Activated naive CD8-positive, alpha-beta T cell treated with anti-CD3 and anti-CD28 coated beads, Interleukin-2, amount 50 U/mL, for 16 hours (primary cell): Measurements from ENCODE around the gene PIK3IP1.
A peak's percentile ranks its signal among the peaks of the same experiment; 100 is the strongest.
"Not testable (repeated sequence)": the region's sequence is repeated elsewhere in the genome, so short reads cannot be mapped to it uniquely, and the experiment has no call there.

Source experiments
- DNase-seq: peaks from one replicate; pipeline ENCODE4 v3.0.0-alpha.2; 2020; ENCODE audit warnings: low read depth, low spot score

The PIK3IP1 gene

GRCh38 chr22:31250740-31251600, 41.3 kb downstream of the PIK3IP1 start:
- no peak for DNase-seq

- no peak for DNase-seq
Observed at GRCh38 chr22:31248965-31249958, 43.0 kb downstream of the PIK3IP1 start.

GRCh38 chr22:31248138-31248745, 44.0 kb downstream of the PIK3IP1 start:
- peak; percentile 48 for DNase-seq

DNA sequence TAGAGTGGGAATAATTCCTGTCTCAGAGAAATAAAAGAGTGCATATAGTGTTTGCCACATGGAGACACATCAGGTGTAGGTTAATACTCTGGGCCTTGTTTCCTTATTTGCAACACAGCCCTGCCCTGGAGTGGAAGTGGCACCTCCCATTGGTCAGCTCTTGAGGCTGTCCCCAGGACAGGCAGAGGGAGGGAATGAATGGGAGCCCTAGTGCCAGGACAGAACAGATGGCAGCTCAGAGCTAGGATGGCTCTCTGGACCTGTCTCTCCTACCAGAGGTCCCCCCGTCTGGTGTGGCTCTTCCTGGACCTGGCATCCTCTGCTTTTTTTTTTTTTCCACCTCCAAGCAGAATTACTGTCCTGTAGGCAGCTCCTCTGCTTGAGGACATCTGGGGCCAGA, 44.6 kb downstream of the PIK3IP1 start:
- DNase-seq: no peak

GRCh38 chr22:31246687-31247086, 45.6 kb downstream of the PIK3IP1 start:
- DNase-seq: no peak

- not testable (repeated sequence) for DNase-seq
Observed at GRCh38 chr22:31245998-31246397, 46.3 kb downstream of the PIK3IP1 start.

- DNase-seq: no peak
Observed at GRCh38 chr22:31244943-31245451, 47.3 kb downstream of the PIK3IP1 start.

DNA sequence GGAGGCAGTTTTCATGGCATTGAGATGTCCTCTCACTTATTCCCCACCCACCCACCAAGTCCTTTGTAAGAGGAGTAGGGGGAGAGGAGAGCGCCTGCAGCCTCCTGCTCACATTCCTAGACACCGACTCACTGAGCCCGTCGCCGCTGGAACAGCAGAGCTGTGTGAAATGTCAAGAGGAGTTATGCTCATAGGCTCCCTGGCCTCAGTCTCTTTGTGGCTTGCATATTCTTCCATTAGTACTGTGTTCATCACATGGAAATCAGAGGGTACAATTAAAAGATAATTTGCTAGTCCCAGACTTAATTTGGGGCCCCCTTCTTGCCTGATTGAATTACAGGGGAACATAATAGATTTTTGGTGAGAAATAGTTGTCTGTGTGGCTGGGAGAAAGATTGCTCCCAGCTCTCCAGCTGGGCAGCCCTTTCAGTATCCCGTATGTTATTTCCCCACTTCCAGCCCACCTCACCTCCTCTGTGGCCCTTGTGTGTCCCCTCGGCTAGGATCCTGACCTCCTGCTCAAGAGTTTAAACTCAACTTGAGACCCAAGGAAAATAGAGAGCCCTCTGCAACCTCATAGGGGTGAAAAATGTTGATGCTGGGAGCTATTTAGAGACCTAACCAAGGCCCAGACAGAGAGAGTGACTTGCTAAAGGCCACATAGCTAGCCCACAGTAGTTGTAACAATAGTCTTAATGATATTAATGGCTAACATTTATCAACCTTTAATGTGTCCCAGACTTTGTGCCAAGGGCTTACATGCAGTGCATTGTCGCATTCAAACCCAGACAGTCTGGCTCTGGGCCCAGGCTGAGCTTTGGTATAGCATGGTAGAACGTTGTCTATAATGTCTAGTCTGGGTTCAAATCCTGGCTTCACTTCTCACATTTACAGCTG, 48.0 kb downstream of the PIK3IP1 start:
- no peak for DNase-seq

DNA sequence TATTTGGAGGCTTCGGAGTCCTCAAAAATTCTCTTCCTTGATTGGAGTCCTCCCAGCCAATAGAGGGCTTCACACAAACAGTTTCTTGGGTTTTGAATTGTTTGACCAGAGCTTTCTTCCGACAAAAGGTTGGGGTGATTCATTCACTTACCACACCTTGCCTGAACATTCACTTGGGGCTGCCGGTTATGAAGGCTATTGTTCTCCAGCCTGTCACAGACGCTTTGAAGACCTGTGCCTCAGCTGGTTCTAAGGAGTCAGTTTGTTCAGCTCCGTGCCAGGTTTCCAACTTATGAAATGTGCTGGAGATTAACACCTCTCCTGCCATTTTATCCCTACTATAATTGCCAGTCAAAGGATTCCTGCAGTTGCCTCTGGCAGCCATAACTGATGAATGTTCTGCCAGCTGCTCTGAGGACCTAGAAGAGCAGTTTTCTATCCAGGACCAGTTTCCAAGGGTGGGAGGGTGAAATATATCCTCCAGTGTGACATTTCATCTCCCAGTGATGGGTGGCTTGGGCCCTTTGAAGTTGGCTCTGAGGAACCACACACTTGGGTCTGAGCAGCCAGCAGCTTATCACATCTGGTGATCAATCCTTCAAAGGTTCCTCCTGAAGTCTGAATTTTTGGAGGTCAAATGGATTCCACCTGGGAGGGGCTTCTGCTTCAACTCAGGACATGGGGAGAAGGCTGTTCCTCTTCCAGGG, 48.8 kb downstream of the PIK3IP1 start:
- DNase-seq: no peak

- DNase-seq: no peak
Observed at GRCh38 chr22:31241936-31242335, 50.4 kb downstream of the PIK3IP1 start.

DNA sequence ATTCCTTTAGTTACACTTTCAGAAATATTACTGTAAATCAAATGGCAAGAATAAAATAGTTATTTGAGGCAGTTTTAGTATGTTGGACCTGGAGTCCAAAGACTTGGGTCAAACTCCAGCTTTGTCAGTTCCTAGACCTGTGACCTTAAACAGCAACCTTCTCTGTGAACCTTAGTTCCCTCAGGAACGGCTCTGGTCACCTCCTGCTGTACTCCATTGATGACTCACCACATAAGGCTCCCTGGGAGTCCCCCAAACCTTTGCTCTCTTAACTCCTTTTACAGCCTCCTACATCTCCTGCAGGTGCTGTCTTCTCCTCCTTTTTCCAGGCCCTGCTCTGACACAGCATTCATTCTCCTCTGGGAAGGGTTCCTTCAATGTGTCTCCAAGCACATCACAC, 51.1 kb downstream of the PIK3IP1 start:
- no peak for DNase-seq

DNA sequence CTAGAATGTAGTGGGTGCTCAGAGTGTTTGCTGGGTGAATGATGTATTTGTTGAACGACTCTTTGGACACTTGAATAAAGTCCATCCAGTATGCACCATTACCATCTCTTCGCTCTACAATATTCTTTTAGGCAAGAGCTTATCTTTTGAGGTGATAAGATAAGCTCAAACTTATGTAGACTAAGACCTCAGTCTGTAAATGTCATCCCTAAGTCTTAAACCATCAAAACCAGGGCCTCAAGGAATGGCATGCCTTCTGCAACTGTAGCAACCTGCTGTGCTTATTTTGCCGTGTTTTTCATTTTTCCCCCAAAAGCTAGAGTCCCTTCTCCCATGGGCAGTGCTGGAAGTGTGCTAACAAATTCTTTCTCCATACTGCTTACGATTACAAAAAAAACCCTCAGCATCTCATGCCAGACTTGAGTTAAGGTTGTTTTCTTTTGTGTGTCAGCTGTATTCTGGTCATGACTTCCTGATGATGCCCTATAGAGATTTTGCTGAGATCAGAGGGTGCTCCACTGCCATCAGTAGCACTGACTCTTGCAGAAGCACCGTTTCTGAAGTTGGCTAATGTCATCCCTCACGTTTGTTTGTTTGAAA, 52.4 kb downstream of the PIK3IP1 start:
- no peak for DNase-seq

DNA sequence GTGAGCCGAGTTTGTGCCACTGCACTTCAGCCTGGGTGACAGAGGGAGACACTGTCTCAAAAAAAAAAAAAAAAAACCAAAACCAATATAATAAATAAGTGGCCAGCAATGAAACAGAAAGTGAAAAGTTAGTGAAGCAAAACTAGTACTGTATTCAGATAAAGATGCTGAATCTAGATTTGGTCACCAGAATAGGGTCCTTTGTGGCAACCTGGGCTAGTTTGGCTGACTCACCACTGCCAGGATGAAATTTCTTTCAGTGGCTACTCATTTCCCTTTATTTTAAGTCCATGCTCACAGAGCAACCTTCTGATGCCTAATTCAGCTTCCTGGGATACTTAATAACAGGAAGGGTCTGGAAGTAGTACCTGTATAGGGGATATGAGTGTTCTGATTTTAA, 54.2 kb downstream of the PIK3IP1 start:
- no peak for DNase-seq

DNA sequence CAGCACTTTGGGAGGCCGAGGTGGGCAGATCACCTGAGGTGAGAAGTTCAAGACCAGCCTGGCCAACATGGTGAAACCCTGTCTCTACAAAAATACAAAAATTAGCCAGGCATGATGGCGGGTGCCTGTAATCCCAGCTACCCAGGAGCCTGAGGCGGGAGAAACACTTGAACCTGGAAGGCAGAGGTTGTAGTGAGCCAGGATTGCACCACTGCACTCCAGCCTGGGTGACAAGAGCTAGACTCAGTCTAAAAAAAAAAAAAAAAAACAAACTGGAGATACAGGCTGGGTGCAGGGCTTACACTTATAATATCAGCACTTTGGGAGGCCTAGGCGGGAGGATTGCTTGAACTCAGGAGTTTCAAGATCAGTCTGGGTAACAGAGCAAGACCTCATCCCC, 56.2 kb downstream of the PIK3IP1 start:
- DNase-seq: not testable (repeated sequence)

GRCh38 chr22:31235081-31235480, 57.2 kb downstream of the PIK3IP1 start:
- DNase-seq: no peak

DNA sequence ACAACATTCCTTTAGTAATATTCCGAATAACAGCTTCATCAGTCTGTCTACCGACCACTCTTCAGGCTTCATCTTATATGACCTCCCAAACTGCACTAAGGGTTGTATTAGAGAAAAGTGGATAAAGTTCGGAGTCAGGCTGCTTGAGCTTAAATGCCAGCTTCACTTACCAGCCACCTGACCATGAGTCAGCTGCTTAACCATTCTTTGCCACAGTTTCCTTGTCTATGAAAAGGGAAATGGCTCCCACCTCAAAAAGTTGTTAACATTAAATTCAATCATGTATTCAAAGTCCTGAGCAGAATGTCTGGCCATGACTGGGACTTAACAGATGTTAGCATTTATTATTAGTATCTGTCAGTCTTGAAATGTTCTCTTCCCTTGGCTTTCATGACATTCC, 59.3 kb downstream of the PIK3IP1 start:
- DNase-seq: no peak
